Astrocyte of the cerebellum (primary cell): ENCODE data around the gene HLCS.

Source experiments
- DNase-seq: peaks from one replicate; pipeline ENCODE4 v3.0.0-alpha.2; 2011; ENCODE audit warnings: low read depth
- H3K4me3 ChIP-seq: 2 replicates; pipeline ENCODE4 v1.5.1; 2011; ENCODE audit warnings: mild to moderate bottlenecking, low read depth, low read length, moderate library complexity
- CTCF ChIP-seq: IDR thresholded peaks from 2 replicates; pipeline ENCODE4 v1.5.1; 2012; ENCODE audit warnings: low read length, low read depth, moderate library complexity, mild to moderate bottlenecking; ENCODE audit errors: missing control alignments
- in situ Hi-C: cut with HindIII; loops from 2 replicates; pipeline ENCODE4 v1.10.0; 2017; ENCODE audit warnings: low sequenced_read_pairs

HLCS gene

GRCh38 chr21:36729310-36729970 lies 237.0 kb downstream of the HLCS start:
- no peak overlapping the region for H3K4me3 ChIP-seq
- no peak for TF ChIP-seq CTCF
- DNase-seq: no peak
- in situ Hi-C loops: loop anchor here (10.0 kb wide), 1 partner anchor 55 kb away; no protein-coding TSS in a partner anchor

GRCh38 chr21:36728371-36729111 lies 237.9 kb downstream of the HLCS start:
- in situ Hi-C loops: loop anchor here (10.0 kb wide), 1 partner anchor 56 kb away; no protein-coding TSS in a partner anchor
- peak; percentile 31 for DNase-seq
- TF ChIP-seq CTCF: no peak
- no peak overlapping the region for H3K4me3 ChIP-seq

GRCh38 chr21:36727866-36728265 lies 238.6 kb downstream of the HLCS start:
- no peak for TF ChIP-seq CTCF
- H3K4me3 ChIP-seq: no peak overlapping the region
- in situ Hi-C loops: loop anchor here (10.0 kb wide), 1 partner anchor 57 kb away; no protein-coding TSS in a partner anchor
- no peak for DNase-seq

GRCh38 chr21:36725793-36726386 lies 240.6 kb downstream of the HLCS start:
- in situ Hi-C loops: loop anchor here (10.0 kb wide), 1 partner anchor 59 kb away; no protein-coding TSS in a partner anchor
- no peak for DNase-seq
- TF ChIP-seq CTCF: no peak
- H3K4me3 ChIP-seq: no peak overlapping the region

GRCh38 chr21:36724660-36725059 lies 241.8 kb downstream of the HLCS start:
- no peak for DNase-seq
- no peak for TF ChIP-seq CTCF
- in situ Hi-C loops: loop anchor here (5.0 to 10.0 kb wide), 2 partner anchors 57 to 60 kb away; no protein-coding TSS in a partner anchor
- H3K4me3 ChIP-seq: no peak overlapping the region

GRCh38 chr21:36723371-36723881 lies 243.0 kb downstream of the HLCS start:
- in situ Hi-C loops: loop anchor here (5.0 to 10.0 kb wide), 2 partner anchors 56 to 61 kb away; no protein-coding TSS in a partner anchor
- no peak for TF ChIP-seq CTCF
- H3K4me3 ChIP-seq: no peak overlapping the region
- no peak for DNase-seq
